Body of pancreas (tissue), 4 donors: ENCODE results near the gene VRK3.

Experiments used
- CTCF ChIP-seq, 7 experiments: fragments of 450-650 bp in 4 of 7; fragments of 200-600 bp in 3 of 7; sonication (generic) in 3 of 7; IDR thresholded peaks; one replicate each; pipeline ENCODE4 v1.5.1; 2016 to 2019; ENCODE audit warnings: antibody characterized with exemption in 7 of 7
- POLR2A ChIP-seq, 3 donors: fragments of 450-650 bp; IDR thresholded peaks; one replicate each; pipeline ENCODE4 v1.6.1; 2016; ENCODE audit warnings: antibody characterized with exemption in 3 of 3, mild to moderate bottlenecking in 2 of 3

GRCh38 chr19:49968279-49968922, 56.8 kb downstream of the VRK3 start:
- TF ChIP-seq CTCF (IDR thresholded peaks at IDR 0.05) (no peak), POLR2A (IDR thresholded peaks at IDR 0.05) (no peak)
